ENCODE data around the gene SSC4D.
"Not testable (repeated sequence)": the region's sequence is repeated elsewhere in the genome, so short reads cannot be mapped to it uniquely, and the experiment has no call there.

Gene SSC4D

DNA sequence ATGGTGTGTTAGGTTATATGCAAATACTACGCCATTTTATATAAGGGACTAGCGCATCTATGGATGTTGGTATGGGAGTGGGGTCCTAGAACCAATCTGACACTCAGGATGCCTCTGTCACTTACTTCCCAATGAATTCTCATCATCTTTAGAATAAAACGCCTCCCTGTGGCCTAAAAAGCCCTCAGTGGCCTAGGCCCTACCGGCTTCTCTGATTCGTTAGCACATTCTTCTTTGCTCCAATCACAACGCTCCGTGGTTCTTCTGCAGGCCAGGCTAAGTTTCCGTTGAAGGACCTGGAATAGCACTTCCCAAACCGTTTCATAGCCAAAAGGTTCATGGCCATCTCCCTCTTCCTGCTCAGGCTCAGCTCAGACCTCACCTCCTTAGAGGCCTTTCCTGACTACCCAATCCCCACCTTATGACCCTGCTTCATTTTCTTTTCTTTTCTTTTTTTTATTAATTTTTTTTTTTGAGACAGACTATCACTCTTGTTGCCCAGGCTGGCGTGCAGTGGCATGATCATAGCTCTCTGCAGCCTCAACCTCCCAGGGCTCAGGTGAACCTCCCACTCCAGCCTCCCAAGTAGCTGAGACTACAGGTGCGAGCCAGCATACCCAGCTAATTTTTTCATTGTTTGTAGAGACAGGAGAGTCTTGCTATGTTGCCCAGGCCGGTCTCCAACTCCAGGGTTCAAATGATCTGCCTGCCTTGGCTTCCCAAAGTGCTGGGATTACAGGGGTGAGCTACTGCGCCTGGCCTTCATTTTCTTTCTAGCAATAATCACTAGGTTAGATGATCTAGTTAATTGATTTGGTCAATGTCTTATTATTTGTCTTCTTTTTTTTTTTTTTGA is 26.2 kb downstream of the SSC4D start:
- DNase-seq (ENCODE audit: low read depth), result no peak

DNA sequence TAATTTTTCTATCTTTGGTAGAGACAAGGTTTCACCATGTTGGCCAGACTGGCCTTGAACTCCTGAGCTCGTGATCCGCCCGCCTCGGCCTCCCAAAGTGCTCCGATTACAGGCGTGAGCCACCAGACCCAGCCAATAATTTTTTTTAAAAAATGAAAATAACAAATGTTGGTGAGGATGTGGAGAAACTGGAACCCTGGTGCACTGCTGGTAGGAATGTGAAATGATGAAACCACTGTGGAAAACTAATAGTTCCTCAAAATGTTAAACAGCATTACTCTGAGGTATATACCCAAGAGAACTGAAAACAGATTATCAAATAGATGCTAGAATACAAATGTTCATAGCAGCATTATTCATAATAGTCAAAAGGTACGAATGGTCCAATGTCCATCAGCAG is 27.7 kb downstream of the SSC4D start:
- DNase-seq (ENCODE audit: low read depth), result no peak

DNA sequence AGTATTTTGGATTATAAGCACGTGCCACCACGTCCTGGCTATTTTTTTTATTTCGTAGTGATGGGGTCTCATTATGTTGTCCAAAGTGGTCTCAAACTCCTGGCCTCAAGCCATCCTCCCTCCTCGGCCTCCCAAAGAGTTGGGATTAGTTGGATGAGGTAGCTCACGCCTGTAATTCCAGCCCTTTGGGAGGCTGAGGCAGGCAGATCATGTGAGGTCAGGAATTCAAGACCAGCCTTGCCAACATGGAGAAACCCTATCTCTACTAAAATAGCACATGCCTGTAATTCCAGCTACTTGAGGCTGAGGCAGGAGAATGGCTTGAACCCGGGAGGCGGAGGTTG is 28.9 kb downstream of the SSC4D start:
- no peak for DNase-seq (ENCODE audit: low read depth)

DNA sequence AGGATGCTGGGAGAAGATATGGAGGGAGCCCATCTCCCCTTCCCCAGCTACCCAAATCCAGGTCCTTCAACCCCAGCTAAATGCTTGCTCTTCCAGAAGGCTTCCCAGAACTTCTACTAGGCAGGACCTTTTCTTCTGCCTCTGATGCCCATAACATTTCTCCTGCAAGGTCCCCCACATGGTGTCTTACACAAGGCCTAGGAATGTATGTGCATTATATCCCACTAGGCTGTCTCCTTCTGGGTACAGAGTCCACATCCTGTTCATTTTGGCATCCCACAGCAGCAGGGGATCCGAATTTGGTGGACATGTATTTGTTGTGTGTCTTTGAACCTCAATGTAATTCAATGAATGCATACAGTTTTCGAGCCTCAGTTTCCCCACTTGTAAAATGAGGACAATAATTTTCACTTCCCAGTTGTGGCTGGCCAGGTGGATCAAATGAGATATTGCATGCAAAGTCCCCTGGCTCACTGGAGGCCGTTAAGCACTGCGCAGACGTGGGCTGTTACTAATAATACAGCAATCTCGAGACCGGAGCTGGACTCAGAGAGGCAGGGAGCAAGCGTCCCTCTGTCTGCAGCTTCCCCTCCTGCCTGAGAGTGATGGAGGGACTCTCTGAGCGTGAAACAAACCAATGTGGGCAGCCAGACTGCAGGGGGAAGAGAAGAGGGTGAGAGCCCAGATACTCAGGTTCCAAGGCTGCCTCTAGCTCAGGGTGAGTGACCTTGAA is 32.1 kb downstream of the SSC4D start:
- no peak for DNase-seq (ENCODE audit: low read depth)

DNA sequence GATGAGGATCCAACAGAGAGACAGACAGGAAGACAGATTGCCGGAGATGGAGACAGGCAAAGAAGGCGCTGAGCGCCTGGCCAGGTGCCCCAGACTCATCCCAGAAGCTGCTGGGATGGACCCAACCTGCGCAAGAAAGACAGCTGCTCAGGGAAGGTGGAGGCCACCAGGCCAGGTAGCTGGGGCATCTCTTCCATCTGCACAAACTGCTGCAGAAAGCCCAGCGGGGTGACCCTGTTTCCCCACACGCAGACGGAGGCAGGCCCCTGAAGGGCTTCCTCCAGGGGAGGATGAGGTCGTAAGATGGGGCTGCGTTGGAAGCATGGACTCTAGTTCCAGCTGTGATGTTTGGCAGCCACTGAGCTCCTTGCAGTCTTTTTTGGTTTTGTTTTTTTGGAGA is 34.2 kb downstream of the SSC4D start:
- no peak for DNase-seq (ENCODE audit: low read depth)

DNA sequence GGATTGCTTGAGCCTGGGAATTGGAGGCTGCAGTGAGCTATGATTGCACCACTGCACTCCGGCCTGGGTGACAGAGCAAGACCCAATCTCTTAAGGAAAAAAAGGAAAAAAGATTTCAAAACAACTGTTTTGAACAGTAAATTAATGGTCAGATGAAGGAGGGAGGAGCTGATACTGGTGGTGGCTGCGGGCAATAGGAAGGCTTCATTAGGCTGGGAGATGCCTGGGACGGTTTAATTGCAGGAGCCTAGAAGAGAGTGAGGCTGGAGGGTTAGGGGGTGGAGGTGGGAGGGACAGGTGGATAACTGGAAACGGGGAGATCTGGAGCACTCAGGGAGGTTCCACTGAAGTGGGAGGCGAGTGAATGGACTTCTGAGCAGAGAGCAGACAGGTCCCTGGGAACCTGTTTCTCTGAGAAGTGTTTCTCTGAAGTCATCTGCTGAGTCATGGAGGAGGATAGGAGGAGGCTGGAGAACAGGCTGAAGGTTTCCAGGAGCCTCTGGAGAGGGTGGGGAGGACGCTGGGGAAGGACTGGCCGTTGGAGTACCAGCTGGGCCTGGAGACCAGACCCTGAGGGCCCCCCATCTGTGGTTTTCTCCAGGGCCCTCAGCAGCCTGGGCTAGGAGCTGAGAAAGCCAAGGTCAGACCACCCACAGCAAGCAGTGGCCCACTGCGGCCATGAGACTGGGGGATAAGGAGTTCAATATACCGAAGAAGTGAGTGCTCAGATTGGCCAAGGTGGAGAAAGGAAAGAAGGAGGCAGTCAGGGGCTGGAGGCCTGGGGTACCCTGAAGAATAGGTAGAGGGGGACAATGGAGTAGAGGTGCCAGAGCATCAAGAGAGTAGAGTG is 36.3 kb downstream of the SSC4D start:
- DNase-seq (ENCODE audit: low read depth), result no peak

DNA sequence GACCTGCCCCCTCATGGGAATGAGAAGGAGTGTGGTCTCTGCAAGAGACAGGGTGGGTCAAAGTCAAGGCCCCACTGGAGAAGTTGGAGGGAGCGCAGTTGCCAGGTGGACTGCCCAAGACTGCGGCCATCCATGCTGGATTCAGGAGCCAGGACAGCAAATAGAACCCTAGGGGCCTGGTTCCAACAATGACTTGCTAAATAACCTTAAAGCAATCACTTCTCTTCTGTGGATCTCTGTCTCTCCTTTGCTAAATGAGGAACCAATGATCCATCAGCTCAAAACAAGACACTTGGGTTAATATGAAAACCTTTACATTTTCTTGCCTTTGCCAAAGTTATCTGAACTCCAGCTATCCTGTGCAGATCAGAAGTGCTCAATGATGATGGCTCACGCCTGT is 38.1 kb downstream of the SSC4D start:
- DNase-seq (ENCODE audit: low read depth), result no peak

DNA sequence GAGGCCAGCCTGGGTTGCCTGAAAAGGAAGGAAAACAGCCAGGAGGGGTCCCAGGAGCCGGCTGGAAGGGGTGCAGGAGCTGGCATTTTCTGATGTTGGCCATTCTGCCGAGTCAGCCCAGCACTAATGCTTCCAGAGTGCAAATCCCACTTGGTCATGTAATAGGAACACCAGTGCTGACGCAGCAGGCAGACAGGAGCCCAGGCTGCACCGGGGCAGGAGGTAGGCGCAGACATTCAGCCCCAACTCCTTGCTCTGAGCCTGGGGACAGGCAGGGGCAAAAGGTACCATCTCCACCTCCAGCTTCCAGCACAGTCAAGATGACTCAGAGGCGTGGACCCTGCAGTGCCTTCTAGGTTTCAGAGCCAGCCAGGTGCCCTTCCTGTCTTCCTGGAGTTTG is 40.5 kb downstream of the SSC4D start:
- DNase-seq (ENCODE audit: low read depth), result no peak

DNA sequence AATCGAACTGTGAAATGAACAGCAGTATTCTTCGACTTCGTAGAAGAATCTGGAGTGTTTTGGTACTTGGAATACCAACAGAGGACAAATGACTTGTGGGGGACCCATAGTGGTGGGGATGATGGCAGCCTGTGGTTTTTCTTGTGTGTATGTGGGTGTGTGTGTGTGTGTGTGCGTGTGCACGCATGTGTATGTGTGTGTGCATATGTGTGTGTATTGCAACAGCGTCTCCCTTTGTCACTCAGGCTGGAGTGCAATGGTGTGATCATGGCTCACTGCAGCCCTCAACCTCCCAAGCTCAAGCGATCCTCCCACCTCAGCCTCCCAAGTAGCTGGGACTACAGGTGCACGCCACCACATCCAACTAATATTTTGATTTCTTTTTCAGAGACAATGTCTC is 41.3 kb downstream of the SSC4D start:
- no peak for DNase-seq (ENCODE audit: low read depth)

DNA sequence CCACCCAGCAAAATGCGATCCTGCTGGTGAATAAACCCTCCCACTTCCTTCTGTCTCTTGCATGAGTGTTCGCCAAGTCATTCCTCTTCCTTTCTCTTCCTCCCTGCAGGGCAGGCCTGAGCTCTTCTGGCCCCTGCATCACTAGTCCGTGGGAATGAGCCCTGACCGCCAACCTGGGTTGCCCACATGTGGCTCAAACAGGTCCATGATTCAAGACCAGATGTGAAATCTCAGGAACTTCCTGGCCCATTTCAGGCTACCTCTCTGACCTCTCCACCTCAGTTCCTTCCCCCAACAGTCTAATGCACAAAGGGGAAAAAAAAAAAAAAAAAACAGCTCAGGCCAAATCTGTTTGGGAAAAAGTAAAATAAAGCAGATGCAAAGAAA is 45.3 kb downstream of the SSC4D start:
- no peak for DNase-seq (ENCODE audit: low read depth)

DNA sequence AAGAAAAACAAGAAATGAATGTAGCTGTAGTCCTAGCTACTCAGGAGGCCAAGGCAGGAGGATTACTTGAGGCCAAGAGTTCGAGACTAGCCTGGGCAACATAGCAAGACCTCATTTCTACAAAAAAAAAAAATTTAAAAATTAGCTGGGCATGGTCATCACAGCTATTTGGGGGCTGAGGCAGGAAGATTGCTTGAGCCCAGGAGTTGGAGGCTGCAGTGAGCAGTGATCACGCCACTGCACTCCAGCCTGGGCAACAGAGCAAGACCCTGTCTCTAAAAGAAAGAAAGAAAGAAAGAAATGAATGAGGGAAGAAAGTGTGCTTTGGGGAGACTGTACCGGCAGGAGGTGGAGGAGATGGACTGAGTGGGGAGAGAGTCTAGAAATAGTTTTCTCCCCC is 45.7 kb downstream of the SSC4D start:
- not testable (repeated sequence) for DNase-seq (ENCODE audit: low read depth)

DNA sequence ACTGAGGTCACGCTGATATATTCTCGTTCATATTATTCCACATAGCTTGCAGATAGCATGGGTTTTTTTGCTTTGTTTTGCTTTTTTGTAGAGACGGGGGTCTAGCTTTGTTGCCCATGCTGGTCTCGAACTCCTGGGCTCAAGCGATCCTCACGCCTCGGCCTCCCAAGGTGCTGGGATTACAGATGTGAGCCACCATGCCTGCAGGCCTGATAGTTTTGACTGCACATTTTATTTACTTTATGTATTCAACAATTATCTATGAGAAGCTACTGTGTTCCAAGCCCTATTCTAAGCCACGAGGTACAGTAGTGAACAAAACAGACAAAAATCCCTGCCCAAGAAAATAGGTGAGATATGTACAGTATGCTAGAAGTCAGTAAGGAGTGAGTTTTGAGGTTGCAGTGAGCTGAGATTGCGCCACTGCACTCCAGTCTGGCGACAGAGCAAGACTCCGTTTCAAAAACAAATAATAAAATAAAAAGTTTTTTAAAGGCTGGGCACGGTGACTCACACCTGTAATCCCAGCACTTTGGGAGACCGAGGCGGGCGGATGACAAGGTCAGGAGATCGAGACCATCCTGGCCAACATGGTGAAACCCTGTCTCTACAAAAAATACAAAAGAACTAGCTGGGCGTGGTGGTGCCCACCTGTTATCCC is 49.4 kb downstream of the SSC4D start:
- no peak for DNase-seq (ENCODE audit: low read depth)

DNA sequence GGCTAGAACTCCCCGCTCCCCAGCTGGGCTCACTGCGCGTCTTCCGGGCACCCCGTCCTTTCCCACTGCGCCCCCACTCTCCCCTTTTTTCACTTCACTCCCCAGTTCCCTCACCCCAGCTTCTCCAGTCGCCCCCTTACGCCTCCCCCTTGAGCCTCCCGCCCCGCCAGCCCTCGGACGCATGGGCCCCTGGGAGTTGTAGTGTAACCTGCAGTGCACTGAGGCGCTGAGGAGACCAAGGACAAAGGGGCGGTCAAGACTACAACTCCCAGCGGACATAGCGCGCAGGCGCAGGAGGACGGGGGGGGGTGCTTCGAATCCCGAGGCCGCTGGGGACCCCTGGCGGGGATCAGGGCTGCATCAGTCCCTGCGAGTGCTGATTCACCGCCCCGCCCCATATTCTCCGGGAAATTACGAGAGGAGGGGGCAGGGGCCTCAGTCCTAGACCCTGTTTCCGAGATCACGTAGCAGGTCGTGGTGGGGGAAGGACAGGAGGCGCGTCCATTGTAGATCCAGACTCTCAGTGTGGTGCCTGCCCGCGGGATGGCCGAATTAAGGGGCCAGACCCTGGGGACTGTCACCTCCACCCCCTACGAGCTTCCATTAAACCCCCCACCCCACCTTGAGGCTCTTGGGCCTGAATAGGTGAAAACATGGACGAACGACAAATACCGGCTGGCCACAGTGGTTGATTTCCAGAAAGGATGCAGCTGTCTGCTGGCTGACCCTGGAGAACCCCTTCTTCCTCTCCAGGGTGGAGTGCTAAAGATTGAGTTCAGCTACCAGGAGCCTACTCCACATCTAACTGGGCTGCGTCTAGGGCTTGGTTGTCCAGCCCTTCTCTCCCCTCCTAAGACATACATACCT is 50.2 kb downstream of the SSC4D start:
- DNase-seq (ENCODE audit: low read depth), result peak; percentile 92

DNA sequence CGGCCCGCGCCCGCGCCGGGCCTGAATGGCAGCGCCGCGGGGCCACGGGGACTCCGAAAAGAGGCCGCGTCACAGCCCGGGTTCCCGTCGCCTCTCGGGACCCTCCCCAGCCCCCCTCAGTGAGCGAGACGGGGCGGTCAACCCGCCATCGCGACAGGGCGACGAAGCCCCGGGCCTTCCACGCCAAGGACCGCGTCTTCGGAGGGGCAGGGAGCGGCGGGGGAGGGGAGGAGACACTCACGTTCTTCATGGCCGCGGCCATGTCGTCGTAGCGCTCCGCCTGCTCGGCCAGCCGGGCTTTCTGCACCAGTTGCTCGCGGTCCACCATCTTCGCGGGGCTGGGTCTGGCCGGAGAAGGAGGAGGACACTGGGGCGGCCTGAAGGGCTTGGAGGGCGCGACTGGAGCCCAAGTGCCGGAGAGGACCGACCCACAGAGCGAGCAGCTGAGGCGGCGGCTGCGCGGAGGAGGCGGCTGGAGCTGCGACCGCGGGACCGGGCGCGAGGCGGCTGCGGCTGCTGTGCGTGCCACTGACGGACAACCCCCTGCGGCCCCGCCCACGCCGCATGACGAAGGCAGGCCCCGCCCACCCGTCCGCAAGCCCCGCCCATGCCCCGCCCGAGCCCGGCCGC is 50.9 kb downstream of the SSC4D start, which contains the start of gene YWHAG:
Gene YWHAG (minus strand): TSS at position 511 of the 630 bp plus-strand sequence. CDS start 183 bp downstream, at position 328.
- DNase-seq (ENCODE audit: low read depth), result peak; percentile 51

DNA sequence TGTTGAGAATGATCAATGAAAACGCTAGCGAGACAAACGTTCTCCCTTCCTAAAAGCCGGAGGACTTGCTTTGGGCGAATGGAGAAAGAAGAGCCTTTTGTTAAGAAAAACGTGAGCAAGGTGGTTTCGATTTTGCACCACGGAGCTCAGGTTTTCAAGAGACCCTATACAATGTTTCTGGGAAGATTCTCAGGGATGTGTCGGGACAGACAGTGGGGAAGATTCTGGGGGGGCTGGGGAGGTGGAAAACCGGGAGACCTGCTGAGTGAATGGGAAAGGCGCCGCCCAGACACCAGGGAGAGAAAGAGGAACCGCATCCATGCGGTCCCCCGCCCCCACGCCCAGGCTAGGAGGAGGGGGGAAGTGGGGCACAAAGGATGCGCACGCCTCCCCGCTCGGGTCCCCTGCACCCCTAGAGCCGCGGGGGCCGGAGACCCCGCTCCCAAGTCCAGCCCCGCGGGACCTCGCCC is 51.5 kb downstream of the SSC4D start:
- no peak for DNase-seq (ENCODE audit: low read depth)

DNA sequence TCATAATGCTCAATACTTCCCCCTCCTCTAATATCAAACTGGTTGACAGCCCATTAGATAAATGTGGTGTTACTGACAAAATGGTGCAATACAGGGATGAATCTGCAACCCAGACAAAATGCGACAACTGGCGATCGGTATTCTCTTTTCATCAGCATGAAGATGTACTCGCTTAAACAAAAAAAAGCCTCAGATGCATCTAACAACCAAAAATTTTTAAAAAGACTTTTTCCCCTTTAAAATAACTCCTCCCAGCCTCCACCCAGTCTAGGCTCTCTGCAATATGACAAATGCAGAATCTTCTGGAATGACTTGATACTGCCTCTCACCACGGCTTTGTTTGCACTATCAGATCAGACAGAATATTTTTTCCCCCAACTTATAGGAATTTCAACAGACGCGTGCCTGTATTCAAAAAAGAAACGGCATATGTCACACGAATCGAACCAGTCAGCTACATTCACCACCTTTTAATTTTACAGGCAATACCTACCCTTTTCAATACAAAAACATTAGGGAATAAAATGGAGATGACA is 52.0 kb downstream of the SSC4D start:
- no peak for DNase-seq (ENCODE audit: low read depth)

DNA sequence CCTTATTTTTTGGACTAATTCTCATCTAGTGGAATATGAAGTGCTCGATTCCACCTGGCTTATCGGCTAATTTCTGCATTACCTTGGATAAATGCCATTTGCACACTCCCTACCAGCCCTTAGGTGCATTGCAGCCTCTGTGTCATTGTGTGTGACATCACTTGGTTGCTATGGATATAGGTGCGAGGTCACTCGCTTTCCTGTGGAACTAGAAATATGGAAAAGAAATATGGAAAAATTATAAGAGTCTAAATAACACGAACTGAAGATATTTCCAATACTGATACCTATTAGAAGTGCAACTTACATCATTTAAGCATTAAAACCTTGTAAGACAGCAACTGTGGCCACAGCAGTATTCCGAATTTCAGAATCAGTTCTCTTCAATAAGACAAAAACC is 52.7 kb downstream of the SSC4D start:
- DNase-seq (ENCODE audit: low read depth), result no peak

DNA sequence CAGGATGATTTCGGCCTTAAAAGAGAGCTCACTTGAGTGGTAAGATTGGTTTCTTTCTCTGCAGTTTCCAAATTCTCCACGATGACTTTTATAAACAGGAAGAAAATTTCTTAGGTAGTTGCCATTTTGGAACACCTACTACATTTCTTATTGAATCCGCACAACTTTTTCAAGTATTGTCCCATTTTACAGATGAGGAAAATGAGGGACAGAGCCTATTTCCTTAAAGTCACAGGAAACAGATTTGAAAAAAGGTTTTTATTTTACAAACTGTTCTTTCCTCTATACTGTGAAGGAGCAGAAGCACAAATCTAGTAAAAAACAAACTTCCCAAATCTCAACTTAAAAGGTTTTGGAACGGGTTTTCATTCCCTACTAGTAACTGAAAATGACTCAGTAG is 53.4 kb downstream of the SSC4D start:
- no peak for DNase-seq (ENCODE audit: low read depth)

DNA sequence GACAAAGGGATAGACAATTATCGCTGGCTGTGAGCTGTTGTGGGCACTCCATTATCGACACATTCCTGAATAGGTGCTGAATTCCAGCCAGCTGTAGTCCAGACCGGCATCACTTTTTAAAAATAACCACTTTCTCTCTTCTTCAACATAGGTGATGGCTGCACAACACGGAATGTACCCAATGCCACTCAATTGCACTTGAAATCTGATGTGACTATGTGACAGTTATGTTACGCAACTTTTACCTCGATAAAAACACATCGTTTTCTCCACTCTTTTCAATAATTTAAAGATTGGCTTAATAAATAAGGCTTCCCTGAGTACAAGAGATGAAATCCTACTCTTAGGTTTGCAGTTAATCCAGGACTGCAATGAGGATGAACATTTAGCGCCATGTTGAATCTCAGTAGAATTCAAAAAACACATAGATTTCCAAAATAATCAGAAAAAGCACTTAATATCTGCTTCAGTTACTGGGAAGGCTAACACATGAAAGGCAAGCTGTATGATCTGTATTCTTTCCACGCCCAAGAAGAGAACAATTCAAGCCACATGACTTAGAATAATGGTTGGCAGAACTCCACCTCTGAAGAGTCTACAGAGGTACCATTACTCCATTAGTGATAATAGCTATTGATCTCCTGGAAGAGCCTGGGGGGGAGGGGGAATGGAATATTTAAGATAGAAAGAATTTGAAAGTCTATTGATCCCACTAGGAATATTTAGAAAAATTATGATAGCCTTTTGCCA is 54.3 kb downstream of the SSC4D start:
- DNase-seq (ENCODE audit: low read depth), result no peak
